HepG2 (cell line): ENCODE measurements around the gene HDAC10. TPM values are rescaled to one million over a fixed set of nuclear protein-coding genes. Genes with fewer than 3 reads are reported as not detected.

Experiments used
- CBX5 ChIP-seq: sonication (generic); formaldehyde crosslinking; IDR thresholded peaks from 2 replicates; pipeline ENCODE4 v1.4.0; 2020; ENCODE audit warnings: missing genetic modification reagents, borderline replicate concordance
- CHD4 ChIP-seq: fragments of 200-600 bp; sonication (generic); IDR thresholded peaks from 2 replicates; pipeline ENCODE4 v1.7.0; 2017; ENCODE audit warnings: mild to moderate bottlenecking, low read length, borderline replicate concordance
- FOXK1 ChIP-seq: sonication (generic); formaldehyde crosslinking; IDR thresholded peaks from 2 replicates; pipeline ENCODE4 v1.4.0; 2020; ENCODE audit warnings: low read depth, missing genetic modification reagents, borderline replicate concordance
- GLI4 ChIP-seq: sonication (generic); formaldehyde crosslinking; IDR thresholded peaks from 2 replicates; pipeline ENCODE4 v1.5.1; 2020; ENCODE audit warnings: missing genetic modification reagents, mild to moderate bottlenecking, moderate library complexity, borderline replicate concordance
- IKZF4 ChIP-seq: sonication (generic); formaldehyde crosslinking; IDR thresholded peaks from 2 replicates; pipeline ENCODE4 v1.5.1; 2020; ENCODE audit warnings: borderline replicate concordance, mild to moderate bottlenecking, low read depth, missing genetic modification reagents; ENCODE audit errors: not compliant biosample characterization
- KLF11 ChIP-seq: IDR thresholded peaks from 2 replicates; pipeline ENCODE4 v1.6.1; 2016; ENCODE audit warnings: missing compliant biosample characterization
- REXO4 ChIP-seq: sonication (generic); formaldehyde crosslinking; IDR thresholded peaks from 2 replicates; pipeline ENCODE4 v1.8.0; 2022; ENCODE audit warnings: missing genetic modification reagents, mild to moderate bottlenecking, borderline replicate concordance
- SNAI1 ChIP-seq: sonication (generic); formaldehyde crosslinking; IDR thresholded peaks from 2 replicates; pipeline ENCODE4 v1.5.0; 2020; ENCODE audit warnings: mild to moderate bottlenecking, missing genetic modification reagents, borderline replicate concordance
- SOX13 ChIP-seq, 3 experiments: fragments of 450-650 bp in 1 of 3; sonication (generic) in 1 of 3; formaldehyde crosslinking in 1 of 3; IDR thresholded peaks in 2 of 3; conservative IDR thresholded peaks in 1 of 3; 2 replicates each; pipeline versions ENCODE4 v1.5.0 to v1.6.1; 2016 to 2020; ENCODE audit warnings: antibody characterized with exemption in 1 of 3, mild to moderate bottlenecking in 1 of 3, missing compliant biosample characterization in 1 of 3, missing genetic modification reagents in 1 of 3, moderate library complexity in 1 of 3
- XBP1 ChIP-seq: sonication (generic); formaldehyde crosslinking; IDR thresholded peaks from 2 replicates; pipeline ENCODE4 v1.5.0; 2020; ENCODE audit warnings: missing genetic modification reagents
- ZNF124 ChIP-seq: sonication (generic); formaldehyde crosslinking; IDR thresholded peaks from 2 replicates; pipeline ENCODE4 v1.4.0; 2020; ENCODE audit warnings: missing genetic modification reagents
- ZNF792 ChIP-seq: IDR thresholded peaks from 2 replicates; pipeline ENCODE4 v1.6.1; 2016
- polyA plus RNA-seq, 8 experiments: library from polyadenylated mRNA; depleted of rRNA in 3 of 8; stranded (reverse) in 7 of 8; unstranded in 1 of 8; fragments of >200 nt; fragmentation: Illumina TruSeq in 4 of 8; extraction: Trizol in 4 of 8; gene quantifications; 2 replicates each; pipeline versions ENCODE4 v1.2.1 to v1.2.3, GENCODE V29; 2011 to 2016; ENCODE audit warnings: low read depth in 4 of 8, missing spikeins in 1 of 8, mixed read lengths in 1 of 8; ENCODE audit not compliant: insufficient read depth in 1 of 8
- total RNA-seq, 5 experiments: library from RNA; depleted of rRNA; stranded (reverse); fragments of >200 nt; fragmentation: Illumina TruSeq; extraction: Trizol; gene quantifications; 2 replicates each; pipeline ENCODE4 v1.2.3, GENCODE V29; 2016; ENCODE audit warnings: low read depth in 1 of 5
- TF ChIP-seq, protein P1 (sequence below): sonication (generic); formaldehyde crosslinking; IDR thresholded peaks from 2 replicates; pipeline ENCODE4 v1.4.0; 2020; ENCODE audit warnings: missing genetic modification reagents
- TF ChIP-seq, protein P2 (sequence below): sonication (generic); formaldehyde crosslinking; IDR thresholded peaks from 2 replicates; pipeline ENCODE4 v1.4.0; 2020; ENCODE audit warnings: low read depth, mild to moderate bottlenecking, missing genetic modification reagents
- TF ChIP-seq, protein P3 (sequence below): sonication (generic); formaldehyde crosslinking; conservative IDR thresholded peaks from 2 replicates; pipeline ENCODE4 v1.8.0; 2022; ENCODE audit warnings: mild to moderate bottlenecking, moderate library complexity, missing genetic modification reagents
- TF ChIP-seq, protein P4 (sequence below): IDR thresholded peaks from 2 replicates; pipeline ENCODE4 v1.6.1; 2012; ENCODE audit warnings: low read length, improper control_type of control experiment

The HDAC10 gene
- total and polyA plus RNA-seq, 2 of the 13 experiments (the other 11 are each of a cell fraction or from before 2014, with no cell fraction given) = 13.9 to 14.9 TPM

DNA sequence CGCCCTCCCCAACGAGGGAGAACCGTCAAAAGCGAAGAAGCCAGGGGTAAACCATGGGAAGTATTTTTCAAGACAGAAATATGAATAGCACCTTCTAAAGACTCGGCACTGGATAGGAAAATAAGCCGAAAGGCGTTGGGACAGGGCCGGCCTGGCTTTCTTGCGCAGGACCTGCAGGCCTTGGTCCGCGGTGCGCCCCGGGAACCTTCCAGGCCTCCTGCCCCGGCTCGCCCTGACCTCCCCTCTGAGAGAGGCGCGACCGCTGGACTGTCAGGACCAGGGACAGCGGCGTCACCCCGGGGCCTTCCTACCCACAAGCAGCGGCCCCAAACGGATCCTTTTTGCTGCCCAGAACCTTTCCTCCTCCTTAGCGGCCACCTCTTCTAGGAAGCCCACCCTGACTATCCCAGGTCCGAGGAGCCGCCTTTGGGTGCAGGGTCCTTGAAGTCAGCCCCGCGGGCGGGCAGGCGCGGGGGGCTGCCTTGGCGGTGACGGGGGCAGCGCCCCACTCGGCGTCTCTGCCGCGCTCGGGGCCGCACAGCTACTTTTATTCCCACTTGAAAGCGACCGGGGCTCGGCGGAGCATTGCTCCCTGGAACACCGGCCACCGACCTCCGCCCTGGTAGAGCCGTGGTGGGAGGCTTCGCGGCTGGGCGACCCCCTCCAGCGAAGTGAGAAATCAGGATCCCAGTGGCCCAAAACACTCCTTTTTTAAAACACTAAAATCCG, 19.8 kb upstream of the HDAC10 start (continued):
- TF ChIP-seq, protein P1, sequence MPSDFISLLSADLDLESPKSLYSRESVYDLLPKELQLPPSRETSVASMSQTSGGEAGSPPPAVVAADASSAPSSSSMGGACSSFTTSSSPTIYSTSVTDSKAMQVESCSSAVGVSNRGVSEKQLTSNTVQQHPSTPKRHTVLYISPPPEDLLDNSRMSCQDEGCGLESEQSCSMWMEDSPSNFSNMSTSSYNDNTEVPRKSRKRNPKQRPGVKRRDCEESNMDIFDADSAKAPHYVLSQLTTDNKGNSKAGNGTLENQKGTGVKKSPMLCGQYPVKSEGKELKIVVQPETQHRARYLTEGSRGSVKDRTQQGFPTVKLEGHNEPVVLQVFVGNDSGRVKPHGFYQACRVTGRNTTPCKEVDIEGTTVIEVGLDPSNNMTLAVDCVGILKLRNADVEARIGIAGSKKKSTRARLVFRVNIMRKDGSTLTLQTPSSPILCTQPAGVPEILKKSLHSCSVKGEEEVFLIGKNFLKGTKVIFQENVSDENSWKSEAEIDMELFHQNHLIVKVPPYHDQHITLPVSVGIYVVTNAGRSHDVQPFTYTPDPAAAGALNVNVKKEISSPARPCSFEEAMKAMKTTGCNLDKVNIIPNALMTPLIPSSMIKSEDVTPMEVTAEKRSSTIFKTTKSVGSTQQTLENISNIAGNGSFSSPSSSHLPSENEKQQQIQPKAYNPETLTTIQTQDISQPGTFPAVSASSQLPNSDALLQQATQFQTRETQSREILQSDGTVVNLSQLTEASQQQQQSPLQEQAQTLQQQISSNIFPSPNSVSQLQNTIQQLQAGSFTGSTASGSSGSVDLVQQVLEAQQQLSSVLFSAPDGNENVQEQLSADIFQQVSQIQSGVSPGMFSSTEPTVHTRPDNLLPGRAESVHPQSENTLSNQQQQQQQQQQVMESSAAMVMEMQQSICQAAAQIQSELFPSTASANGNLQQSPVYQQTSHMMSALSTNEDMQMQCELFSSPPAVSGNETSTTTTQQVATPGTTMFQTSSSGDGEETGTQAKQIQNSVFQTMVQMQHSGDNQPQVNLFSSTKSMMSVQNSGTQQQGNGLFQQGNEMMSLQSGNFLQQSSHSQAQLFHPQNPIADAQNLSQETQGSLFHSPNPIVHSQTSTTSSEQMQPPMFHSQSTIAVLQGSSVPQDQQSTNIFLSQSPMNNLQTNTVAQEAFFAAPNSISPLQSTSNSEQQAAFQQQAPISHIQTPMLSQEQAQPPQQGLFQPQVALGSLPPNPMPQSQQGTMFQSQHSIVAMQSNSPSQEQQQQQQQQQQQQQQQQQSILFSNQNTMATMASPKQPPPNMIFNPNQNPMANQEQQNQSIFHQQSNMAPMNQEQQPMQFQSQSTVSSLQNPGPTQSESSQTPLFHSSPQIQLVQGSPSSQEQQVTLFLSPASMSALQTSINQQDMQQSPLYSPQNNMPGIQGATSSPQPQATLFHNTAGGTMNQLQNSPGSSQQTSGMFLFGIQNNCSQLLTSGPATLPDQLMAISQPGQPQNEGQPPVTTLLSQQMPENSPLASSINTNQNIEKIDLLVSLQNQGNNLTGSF = peak; percentile 79
- peak; percentile 45; the same call in 1 of the 2 replicates for TF ChIP-seq ZNF124 (CRISPR knock-in tag)
- TF ChIP-seq SOX13 (IDR thresholded peaks at IDR 0.05) = no peak
- TF ChIP-seq SOX13 (CRISPR knock-in tag; conservative IDR thresholded peaks at IDR 0.05 in 1 of 2, IDR thresholded peaks at IDR 0.05 in 1 of 2) = no peak
- no peak for TF ChIP-seq XBP1 (CRISPR knock-in tag)
- no peak for TF ChIP-seq REXO4 (CRISPR knock-in tag)
- TF ChIP-seq CBX5 (CRISPR knock-in tag) = no peak
- TF ChIP-seq FOXK1 (CRISPR knock-in tag) = peak; percentile 66; the same call in 1 of the 2 replicates
- TF ChIP-seq, protein P2, sequence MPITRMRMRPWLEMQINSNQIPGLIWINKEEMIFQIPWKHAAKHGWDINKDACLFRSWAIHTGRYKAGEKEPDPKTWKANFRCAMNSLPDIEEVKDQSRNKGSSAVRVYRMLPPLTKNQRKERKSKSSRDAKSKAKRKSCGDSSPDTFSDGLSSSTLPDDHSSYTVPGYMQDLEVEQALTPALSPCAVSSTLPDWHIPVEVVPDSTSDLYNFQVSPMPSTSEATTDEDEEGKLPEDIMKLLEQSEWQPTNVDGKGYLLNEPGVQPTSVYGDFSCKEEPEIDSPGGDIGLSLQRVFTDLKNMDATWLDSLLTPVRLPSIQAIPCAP (CRISPR knock-in tag) = no peak
- TF ChIP-seq GLI4 (CRISPR knock-in tag) = peak; percentile 77; the same call in 1 of the 2 replicates
- TF ChIP-seq ZNF792 (CRISPR knock-in tag) = peak; percentile 81; the same call in 1 of the 2 replicates
- TF ChIP-seq, protein P3, sequence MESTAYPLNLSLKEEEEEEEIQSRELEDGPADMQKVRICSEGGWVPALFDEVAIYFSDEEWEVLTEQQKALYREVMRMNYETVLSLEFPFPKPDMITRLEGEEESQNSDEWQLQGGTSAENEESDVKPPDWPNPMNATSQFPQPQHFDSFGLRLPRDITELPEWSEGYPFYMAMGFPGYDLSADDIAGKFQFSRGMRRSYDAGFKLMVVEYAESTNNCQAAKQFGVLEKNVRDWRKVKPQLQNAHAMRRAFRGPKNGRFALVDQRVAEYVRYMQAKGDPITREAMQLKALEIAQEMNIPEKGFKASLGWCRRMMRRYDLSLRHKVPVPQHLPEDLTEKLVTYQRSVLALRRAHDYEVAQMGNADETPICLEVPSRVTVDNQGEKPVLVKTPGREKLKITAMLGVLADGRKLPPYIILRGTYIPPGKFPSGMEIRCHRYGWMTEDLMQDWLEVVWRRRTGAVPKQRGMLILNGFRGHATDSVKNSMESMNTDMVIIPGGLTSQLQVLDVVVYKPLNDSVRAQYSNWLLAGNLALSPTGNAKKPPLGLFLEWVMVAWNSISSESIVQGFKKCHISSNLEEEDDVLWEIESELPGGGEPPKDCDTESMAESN = peak; percentile 69; the same call in 1 of the 2 replicates
- TF ChIP-seq KLF11 (CRISPR knock-in tag) = peak; percentile 96; the same call in 1 of the 2 replicates
- TF ChIP-seq, protein P4, sequence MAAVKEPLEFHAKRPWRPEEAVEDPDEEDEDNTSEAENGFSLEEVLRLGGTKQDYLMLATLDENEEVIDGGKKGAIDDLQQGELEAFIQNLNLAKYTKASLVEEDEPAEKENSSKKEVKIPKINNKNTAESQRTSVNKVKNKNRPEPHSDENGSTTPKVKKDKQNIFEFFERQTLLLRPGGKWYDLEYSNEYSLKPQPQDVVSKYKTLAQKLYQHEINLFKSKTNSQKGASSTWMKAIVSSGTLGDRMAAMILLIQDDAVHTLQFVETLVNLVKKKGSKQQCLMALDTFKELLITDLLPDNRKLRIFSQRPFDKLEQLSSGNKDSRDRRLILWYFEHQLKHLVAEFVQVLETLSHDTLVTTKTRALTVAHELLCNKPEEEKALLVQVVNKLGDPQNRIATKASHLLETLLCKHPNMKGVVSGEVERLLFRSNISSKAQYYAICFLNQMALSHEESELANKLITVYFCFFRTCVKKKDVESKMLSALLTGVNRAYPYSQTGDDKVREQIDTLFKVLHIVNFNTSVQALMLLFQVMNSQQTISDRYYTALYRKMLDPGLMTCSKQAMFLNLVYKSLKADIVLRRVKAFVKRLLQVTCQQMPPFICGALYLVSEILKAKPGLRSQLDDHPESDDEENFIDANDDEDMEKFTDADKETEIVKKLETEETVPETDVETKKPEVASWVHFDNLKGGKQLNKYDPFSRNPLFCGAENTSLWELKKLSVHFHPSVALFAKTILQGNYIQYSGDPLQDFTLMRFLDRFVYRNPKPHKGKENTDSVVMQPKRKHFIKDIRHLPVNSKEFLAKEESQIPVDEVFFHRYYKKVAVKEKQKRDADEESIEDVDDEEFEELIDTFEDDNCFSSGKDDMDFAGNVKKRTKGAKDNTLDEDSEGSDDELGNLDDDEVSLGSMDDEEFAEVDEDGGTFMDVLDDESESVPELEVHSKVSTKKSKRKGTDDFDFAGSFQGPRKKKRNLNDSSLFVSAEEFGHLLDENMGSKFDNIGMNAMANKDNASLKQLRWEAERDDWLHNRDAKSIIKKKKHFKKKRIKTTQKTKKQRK = no peak
- no peak for TF ChIP-seq CHD4
- peak; percentile 83 for TF ChIP-seq SNAI1
- TF ChIP-seq IKZF4 = peak; percentile 83
